GM12872 (cell line): ENCODE results near the gene GBP4.

Experiments used
- TF ChIP-seq, protein P1 (sequence below): IDR thresholded peaks from 3 replicates; pipeline ENCODE4 v1.5.1; 2011; ENCODE audit warnings: low read depth, mild to moderate bottlenecking, low read length, moderate library complexity; ENCODE audit not compliant: insufficient read depth

Gene GBP4, protein sequence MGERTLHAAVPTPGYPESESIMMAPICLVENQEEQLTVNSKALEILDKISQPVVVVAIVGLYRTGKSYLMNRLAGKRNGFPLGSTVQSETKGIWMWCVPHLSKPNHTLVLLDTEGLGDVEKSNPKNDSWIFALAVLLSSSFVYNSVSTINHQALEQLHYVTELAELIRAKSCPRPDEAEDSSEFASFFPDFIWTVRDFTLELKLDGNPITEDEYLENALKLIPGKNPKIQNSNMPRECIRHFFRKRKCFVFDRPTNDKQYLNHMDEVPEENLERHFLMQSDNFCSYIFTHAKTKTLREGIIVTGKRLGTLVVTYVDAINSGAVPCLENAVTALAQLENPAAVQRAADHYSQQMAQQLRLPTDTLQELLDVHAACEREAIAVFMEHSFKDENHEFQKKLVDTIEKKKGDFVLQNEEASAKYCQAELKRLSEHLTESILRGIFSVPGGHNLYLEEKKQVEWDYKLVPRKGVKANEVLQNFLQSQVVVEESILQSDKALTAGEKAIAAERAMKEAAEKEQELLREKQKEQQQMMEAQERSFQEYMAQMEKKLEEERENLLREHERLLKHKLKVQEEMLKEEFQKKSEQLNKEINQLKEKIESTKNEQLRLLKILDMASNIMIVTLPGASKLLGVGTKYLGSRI

DNA sequence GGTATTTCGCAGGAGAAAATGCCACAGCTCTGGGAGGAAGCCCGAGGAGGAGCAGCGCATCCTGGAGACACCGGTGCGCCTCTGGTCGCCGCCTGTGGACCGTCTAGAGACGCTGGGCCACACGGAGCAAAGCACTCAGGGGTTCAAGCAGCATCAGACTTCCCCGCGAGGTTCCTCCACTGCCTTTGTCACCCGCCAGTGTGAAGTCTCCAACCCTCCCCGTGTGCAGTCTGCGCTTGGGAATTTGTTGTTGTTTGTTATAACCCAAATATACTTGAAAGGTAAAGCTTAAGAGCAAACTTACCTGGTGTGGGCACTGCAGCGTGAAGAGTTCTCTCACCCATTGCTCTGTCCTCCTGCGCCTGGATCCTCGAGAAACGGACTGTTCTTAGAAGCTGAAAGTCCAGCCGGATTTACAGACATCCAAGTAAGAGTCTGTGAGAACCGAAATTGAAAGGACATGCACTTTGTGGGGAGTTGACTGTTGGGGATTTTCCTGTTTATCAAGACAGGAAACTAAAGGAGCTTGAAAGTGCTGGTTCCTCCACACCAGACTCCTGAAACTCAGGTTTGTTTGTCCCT lies at the start of gene GBP4:
Gene GBP4, minus strand, starts transcription at position 452 of the 582 bp plus-strand sequence. Its CDS starts 108 bp downstream, at position 344.
- TF ChIP-seq, protein P1, sequence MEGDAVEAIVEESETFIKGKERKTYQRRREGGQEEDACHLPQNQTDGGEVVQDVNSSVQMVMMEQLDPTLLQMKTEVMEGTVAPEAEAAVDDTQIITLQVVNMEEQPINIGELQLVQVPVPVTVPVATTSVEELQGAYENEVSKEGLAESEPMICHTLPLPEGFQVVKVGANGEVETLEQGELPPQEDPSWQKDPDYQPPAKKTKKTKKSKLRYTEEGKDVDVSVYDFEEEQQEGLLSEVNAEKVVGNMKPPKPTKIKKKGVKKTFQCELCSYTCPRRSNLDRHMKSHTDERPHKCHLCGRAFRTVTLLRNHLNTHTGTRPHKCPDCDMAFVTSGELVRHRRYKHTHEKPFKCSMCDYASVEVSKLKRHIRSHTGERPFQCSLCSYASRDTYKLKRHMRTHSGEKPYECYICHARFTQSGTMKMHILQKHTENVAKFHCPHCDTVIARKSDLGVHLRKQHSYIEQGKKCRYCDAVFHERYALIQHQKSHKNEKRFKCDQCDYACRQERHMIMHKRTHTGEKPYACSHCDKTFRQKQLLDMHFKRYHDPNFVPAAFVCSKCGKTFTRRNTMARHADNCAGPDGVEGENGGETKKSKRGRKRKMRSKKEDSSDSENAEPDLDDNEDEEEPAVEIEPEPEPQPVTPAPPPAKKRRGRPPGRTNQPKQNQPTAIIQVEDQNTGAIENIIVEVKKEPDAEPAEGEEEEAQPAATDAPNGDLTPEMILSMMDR = no peak

DNA sequence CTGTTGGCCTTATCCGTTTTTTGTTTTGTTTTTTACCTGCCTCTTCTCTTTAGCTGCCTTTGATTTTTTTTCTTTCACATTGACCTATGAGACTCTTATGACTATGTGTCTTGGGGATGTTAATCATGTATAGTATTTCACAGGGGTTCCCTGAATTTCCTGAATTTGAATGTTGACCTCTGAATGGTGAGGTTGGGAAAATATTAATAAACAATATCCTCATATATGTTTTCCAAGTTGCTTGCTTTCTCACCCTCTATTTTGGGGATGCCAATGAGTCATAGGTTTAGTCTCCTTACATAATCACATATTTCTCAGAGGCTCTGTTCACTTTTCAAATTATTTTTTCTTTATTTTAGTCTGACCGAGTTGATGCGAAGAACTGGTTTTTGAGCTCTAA lies 44.3 kb upstream of the GBP4 start:
- TF ChIP-seq, protein P1 = no peak

DNA sequence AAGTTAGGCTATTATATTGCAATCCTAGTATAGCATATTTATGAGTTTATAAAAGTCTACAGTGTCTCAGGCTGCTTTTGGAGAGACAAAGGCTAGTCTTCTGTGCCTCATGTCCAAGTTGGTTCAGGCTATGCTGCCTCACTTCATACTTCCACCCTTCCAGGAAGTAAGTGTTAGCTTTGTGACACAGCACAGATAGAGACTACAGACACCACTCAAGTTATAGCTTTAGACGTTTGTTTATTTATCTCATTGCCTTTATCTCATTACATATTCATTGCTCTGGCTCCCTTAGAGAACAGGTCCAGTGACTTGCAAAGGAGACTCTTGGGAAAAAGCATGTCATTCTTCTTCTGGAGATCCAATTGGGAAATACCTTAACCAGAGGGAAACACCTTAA lies 22.6 kb upstream of the GBP4 start:
- TF ChIP-seq, protein P1 = no peak

DNA sequence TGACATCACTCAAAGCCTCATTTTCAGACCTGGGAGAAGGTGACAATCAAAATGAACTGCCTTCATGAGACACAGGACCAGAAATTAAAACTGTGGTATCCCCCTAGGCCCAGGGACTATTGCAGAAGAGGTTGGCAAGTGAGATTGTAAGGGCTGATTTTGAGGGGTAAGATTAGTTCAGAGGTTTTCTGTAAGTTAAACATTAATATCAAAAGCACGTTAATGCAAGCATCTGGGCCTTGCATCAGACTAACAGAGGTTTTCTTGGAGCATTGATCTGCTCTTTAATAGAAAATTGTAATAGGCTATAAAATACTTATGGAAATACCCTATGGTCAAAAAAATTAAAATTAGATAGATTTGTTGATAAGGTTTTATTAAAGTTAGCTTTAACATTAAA lies 14.6 kb upstream of the GBP4 start:
- TF ChIP-seq, protein P1 = no peak

DNA sequence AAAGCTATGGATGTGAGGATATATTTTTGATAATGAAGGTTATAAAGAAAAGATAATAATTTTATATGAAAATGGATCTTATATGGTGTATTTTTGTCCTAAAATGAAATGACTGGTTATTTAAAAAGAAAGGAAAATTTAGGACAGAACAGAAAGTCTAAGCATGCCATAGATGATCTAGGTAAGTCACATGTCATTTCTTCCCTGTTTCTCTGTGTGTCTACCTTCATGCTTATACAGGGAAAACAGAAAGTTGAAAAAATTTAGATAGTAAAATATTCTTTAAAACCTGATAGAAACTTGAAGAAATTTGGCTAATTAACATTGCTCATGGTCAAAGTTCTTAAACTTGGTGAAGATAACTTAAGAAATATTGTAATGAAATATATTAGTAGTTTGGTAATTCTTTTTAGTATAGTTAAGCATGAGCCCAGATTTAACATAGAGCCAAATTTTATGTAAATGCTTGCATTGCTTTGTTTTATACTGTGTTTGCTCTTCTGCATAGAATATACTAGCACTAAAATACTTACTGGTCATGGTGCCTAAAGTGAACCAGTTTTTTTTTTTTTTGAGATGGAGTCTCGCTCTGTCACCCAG lies 12.4 kb upstream of the GBP4 start:
- TF ChIP-seq, protein P1 = no peak

DNA sequence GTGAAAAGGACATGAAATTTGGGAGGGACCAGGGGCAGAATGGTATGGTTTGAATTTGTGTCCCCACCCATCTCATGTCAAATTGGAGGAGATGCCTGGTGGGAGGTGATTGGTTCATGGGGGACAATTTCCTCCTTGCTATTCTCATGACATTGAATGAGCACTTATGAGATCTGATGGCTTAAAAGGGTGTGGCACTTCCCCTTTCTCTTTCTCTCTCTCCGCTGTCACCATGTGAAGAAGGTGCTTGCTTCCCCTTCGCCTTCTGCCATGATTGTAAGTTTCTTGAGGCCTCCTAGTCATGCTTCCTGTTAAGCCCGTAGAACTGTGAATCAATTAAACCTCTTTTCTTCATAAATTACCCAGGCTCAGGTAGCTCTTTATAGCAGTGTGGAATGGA lies 7.6 kb upstream of the GBP4 start:
- TF ChIP-seq, protein P1 = no peak

DNA sequence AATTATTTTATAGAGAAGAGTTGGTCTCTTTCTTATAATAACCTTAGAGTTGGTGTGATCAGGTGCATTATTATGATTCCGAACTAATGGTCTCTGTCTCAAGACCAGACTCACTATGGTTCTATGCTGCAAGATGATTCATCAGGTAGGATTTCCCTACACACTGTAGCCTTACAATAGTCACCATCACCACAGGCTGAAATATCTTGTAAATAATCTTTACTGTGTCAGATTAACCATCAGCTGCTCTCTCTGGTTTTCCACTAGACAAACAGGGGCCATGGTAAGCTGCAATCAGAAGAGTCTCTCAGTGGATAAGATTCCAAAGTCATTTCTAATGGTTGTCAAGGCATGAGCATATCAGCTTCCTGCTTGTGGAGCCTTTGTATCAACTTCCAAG lies 4.4 kb upstream of the GBP4 start:
- TF ChIP-seq, protein P1 = no peak
